ENCODE results near the gene AP4E1.

- TF ChIP-seq CTCF (optimal IDR thresholded peaks at IDR 0.05 in 1 of 3, IDR thresholded peaks at IDR 0.05 in 1 of 3, conservative IDR thresholded peaks at IDR 0.05 in 1 of 3; ENCODE audit: extremely low read depth in 1 of 3, insufficient read depth in 2 of 3, low read length in 3 of 3) (no peak), EZH2 (IDR thresholded peaks at IDR 0.05; ENCODE audit: low read length) (no peak)
Measured at GRCh38 chr15:50872832-50873426, 35.6 kb upstream of the AP4E1 start.

All from keratinocyte (primary cell).